Panc1 (cell line): ENCODE measurements around the gene ZDHHC18. TPM values are rescaled to one million over a fixed set of nuclear protein-coding genes. Genes with fewer than 3 reads are reported as not detected.

Source experiments
- ATAC-seq: fragments of 200-7000 bp; cut with Tn5 transposase; 2 replicates; pipeline ENCODE4 v1.9.1; 2020; ENCODE audit warnings: mild to moderate bottlenecking, moderate library complexity
- BruUV-seq: library from RNA; stranded (reverse); fragments of 400-500 nt; replicated peaks from 2 replicates; lab custom pipeline; 2021; lab: Mats Ljungman, UMichigan
- CTCF ChIA-PET: fragments of 300-600 bp; sonication (Branson Sonifier 250); formaldehyde crosslinking; loops from one replicate; lab custom pipeline; 2022; ENCODE audit warnings: antibody characterized with exemption; lab: Charles Lee
- POLR2A ChIA-PET: fragments of 300-600 bp; sonication (Branson Sonifier 250); formaldehyde crosslinking; loops from one replicate; lab custom pipeline; 2022; ENCODE audit warnings: antibody characterized with exemption; lab: Charles Lee
- DNase-seq: peaks from one replicate; pipeline ENCODE4 v3.0.0-alpha.2; 2010; ENCODE audit warnings: low read depth, low spot score
- H3K27ac ChIP-seq: 2 replicates; pipeline ENCODE4 v1.5.1; 2011; ENCODE audit warnings: mild to moderate bottlenecking, low read length, inconsistent platforms
- H3K27me3 ChIP-seq: fragments of 200-500 bp; sonication (Bioruptor generic); 2 replicates; pipeline ENCODE4 v1.6.0; 2014; ENCODE audit warnings: low read length, inconsistent platforms; ENCODE audit not compliant: control insufficient read depth, insufficient read depth
- H3K36me3 ChIP-seq: fragments of 200-500 bp; sonication (Bioruptor generic); 2 replicates; pipeline ENCODE4 v1.5.1; 2014; ENCODE audit warnings: inconsistent platforms, mild to moderate bottlenecking, low read length, moderate library complexity; ENCODE audit not compliant: control insufficient read depth, insufficient read depth
- H3K4me1 ChIP-seq: 2 replicates; pipeline ENCODE4 v1.5.1; 2011; ENCODE audit warnings: inconsistent platforms, mild to moderate bottlenecking, low read length, moderate library complexity; ENCODE audit not compliant: control insufficient read depth, insufficient read depth
- H3K4me3 ChIP-seq, 2 experiments: 2 replicates each; pipeline ENCODE4 v1.5.1; 2011 to 2012; ENCODE audit warnings: low read depth in 2 of 2, low read length in 2 of 2, mild to moderate bottlenecking in 2 of 2, inconsistent platforms in 1 of 2, moderate library complexity in 1 of 2
- H3K9me3 ChIP-seq: fragments of 200-500 bp; sonication (Bioruptor generic); 2 replicates; pipeline ENCODE4 v1.5.1; 2014; ENCODE audit warnings: low read depth, mild to moderate bottlenecking, inconsistent platforms, low read length, moderate library complexity; ENCODE audit not compliant: control insufficient read depth, insufficient read depth
- CTCF ChIP-seq: fragments of 450-650 bp; IDR thresholded peaks from 2 replicates; pipeline ENCODE4 v1.5.1; 2017; ENCODE audit warnings: mild to moderate bottlenecking
- POLR2AphosphoS5 ChIP-seq: IDR thresholded peaks from 2 replicates; pipeline ENCODE4 v1.6.1; 2012; ENCODE audit warnings: mild to moderate bottlenecking, low read depth, low read length, moderate library complexity
- REST ChIP-seq, 2 experiments: IDR thresholded peaks; 2 replicates each; pipeline ENCODE4 v1.6.1; 2011 to 2012; ENCODE audit warnings: low read depth in 2 of 2, control low read depth in 1 of 2, low read length in 1 of 2, mild to moderate bottlenecking in 1 of 2, moderate library complexity in 1 of 2; ENCODE audit not compliant: insufficient read depth in 1 of 2
- SIN3A ChIP-seq: IDR thresholded peaks from 2 replicates; pipeline ENCODE4 v1.6.1; 2012; ENCODE audit warnings: low read depth, mild to moderate bottlenecking, low read length, moderate library complexity, borderline replicate concordance; ENCODE audit not compliant: insufficient read depth
- TCF7L2 ChIP-seq: IDR thresholded peaks from 2 replicates; pipeline ENCODE4 v1.6.1; 2011; ENCODE audit warnings: mild to moderate bottlenecking, low read depth, low read length, inconsistent platforms
- in situ Hi-C: cut with HindIII; loops from 2 replicates; pipeline ENCODE4 v1.10.0; 2016; ENCODE audit warnings: low sequenced_read_pairs, low pct_unique_long_range_greater_than_20kb
- intact Hi-C: fragments of 100-400 bp; cut with micrococcal nuclease; formaldehyde crosslinking; loops from one replicate; pipeline ENCODE4 v1.10.0; 2022; ENCODE audit not compliant: unreplicated experiment
- total RNA-seq: library from RNA; stranded (reverse); gene quantifications from one replicate; pipeline ENCODE4 v1.2.1, GENCODE V29; 2021; ENCODE audit not compliant: unreplicated experiment

The ZDHHC18 gene
- total RNA-seq, 1 experiment from 2014 or later = 45.4 TPM

- Histone ChIP-seq H3K27me3 (no peaks in the 10 kb centered on the region), H3K27ac (peak overlapping the region; percentile 66), H3K4me3 (peak overlapping the region; percentile 53 to 66), H3K9me3 (no peaks in the 10 kb centered on the region), H3K36me3 (no peaks in the 10 kb centered on the region), H3K4me1 (peaks cover 14% of the 10 kb centered on the region)
- ATAC-seq = no peak
- no peak for DNase-seq
- ChIA-PET CTCF (no interaction called here), POLR2A (no interaction called here)
- in situ Hi-C loops = no loop called here
- intact Hi-C loops = no loop called here
- no TSS peak for BruUV-seq
- TF ChIP-seq POLR2AphosphoS5 (no peak), SIN3A (no peak), TCF7L2 (no peak), REST (IDR thresholded peaks at IDR 0.05; ENCODE audit: insufficient read depth in 1 of 2, low read depth in 2 of 2, low read length in 1 of 2) (no peak), CTCF (no peak)
Observed at GRCh38 chr1:26827106-26827604, 667 bp downstream of the ZDHHC18 start.

- ATAC-seq (no peak), DNase-seq (no peak)
- Histone ChIP-seq H3K9me3 (no peaks in the 10 kb centered on the region), H3K4me3 (peak overlapping the region; percentile 53 to 66), H3K27me3 (no peaks in the 10 kb centered on the region), H3K4me1 (peaks cover 14% of the 10 kb centered on the region), H3K36me3 (no peaks in the 10 kb centered on the region), H3K27ac (peak overlapping the region; percentile 66)
- POLR2A ChIA-PET = no interaction called here
- TF ChIP-seq TCF7L2 = no peak
- TF ChIP-seq SIN3A = no peak
- no peak for TF ChIP-seq CTCF
- no peak for TF ChIP-seq REST (IDR thresholded peaks at IDR 0.05; ENCODE audit: insufficient read depth in 1 of 2, low read depth in 2 of 2, low read length in 1 of 2)
- TF ChIP-seq POLR2AphosphoS5 = no peak
- in situ Hi-C loops = no loop called here
- CTCF ChIA-PET = no interaction called here
- intact Hi-C loops = no loop called here
- BruUV-seq = no TSS peak
Observed at GRCh38 chr1:26827663-26828062, 1.2 kb downstream of the ZDHHC18 start.
